HEK293T (cell line): ENCODE data around the gene SPACA9.

Experiments used
- CTCF ChIA-PET: fragments of 350-600 bp; formaldehyde crosslinking; extraction: SDS; loops from one replicate; lab custom pipeline; 2021; ENCODE audit warnings: antibody characterized with exemption, inconsistent platforms; lab: Yijun Ruan, JAX
- POLR2A ChIA-PET: fragments of 350-600 bp; formaldehyde crosslinking; extraction: SDS; loops from one replicate; lab custom pipeline; 2020; ENCODE audit warnings: antibody characterized with exemption, inconsistent platforms; lab: Yijun Ruan, JAX
- DNase-seq: peaks from one replicate; pipeline ENCODE4 v3.0.0; 2012; ENCODE audit warnings: mixed read lengths; ENCODE audit errors: extremely low spot score
- ARNT ChIP-seq: fragments of 450-650 bp; IDR thresholded peaks from 2 replicates; pipeline ENCODE4 v1.6.1; 2017; ENCODE audit warnings: mild to moderate bottlenecking
- BHLHE40 ChIP-seq: fragments of 450-650 bp; IDR thresholded peaks from 2 replicates; pipeline ENCODE4 v1.6.1; 2016; ENCODE audit warnings: mild to moderate bottlenecking, moderate library complexity, borderline replicate concordance
- CTBP1 ChIP-seq: fragments of 450-650 bp; IDR thresholded peaks from 2 replicates; pipeline ENCODE4 v1.6.1; 2016; ENCODE audit warnings: borderline replicate concordance
- ELF4 ChIP-seq: fragments of 450-650 bp; IDR thresholded peaks from 2 replicates; pipeline ENCODE4 v1.6.1; 2017; ENCODE audit warnings: antibody characterized with exemption
- FOXA1 ChIP-seq: fragments of 450-650 bp; IDR thresholded peaks from 2 replicates; pipeline ENCODE4 v1.6.1; 2016; ENCODE audit warnings: mild to moderate bottlenecking
- FOXK2 ChIP-seq: fragments of 450-650 bp; IDR thresholded peaks from 2 replicates; pipeline ENCODE4 v1.6.1; 2016; ENCODE audit warnings: mild to moderate bottlenecking
- FOXM1 ChIP-seq: fragments of 450-650 bp; IDR thresholded peaks from 2 replicates; pipeline ENCODE4 v1.6.1; 2017; ENCODE audit warnings: mild to moderate bottlenecking, borderline replicate concordance
- HDGF ChIP-seq: fragments of 450-650 bp; IDR thresholded peaks from 2 replicates; pipeline ENCODE4 v1.6.1; 2017; ENCODE audit warnings: antibody characterized with exemption, borderline replicate concordance
- L3MBTL2 ChIP-seq: fragments of 450-650 bp; conservative IDR thresholded peaks from 2 replicates; pipeline ENCODE4 v1.6.1; 2016; ENCODE audit warnings: mild to moderate bottlenecking
- LEF1 ChIP-seq: fragments of 450-650 bp; IDR thresholded peaks from 2 replicates; pipeline ENCODE4 v1.6.1; 2017; ENCODE audit warnings: mild to moderate bottlenecking, borderline replicate concordance
- NFRKB ChIP-seq: fragments of 450-650 bp; IDR thresholded peaks from 2 replicates; pipeline ENCODE4 v1.6.1; 2016; ENCODE audit warnings: mild to moderate bottlenecking, moderate library complexity
- SP1 ChIP-seq: fragments of 450-650 bp; IDR thresholded peaks from 2 replicates; pipeline ENCODE4 v1.6.1; 2017
- SUZ12 ChIP-seq: fragments of 450-650 bp; IDR thresholded peaks from 2 replicates; pipeline ENCODE4 v1.6.1; 2016; ENCODE audit warnings: mild to moderate bottlenecking
- TARDBP ChIP-seq: fragments of 450-650 bp; IDR thresholded peaks from 2 replicates; pipeline ENCODE4 v1.6.1; 2016
- ZNF384 ChIP-seq: fragments of 450-650 bp; IDR thresholded peaks from 2 replicates; pipeline ENCODE4 v1.6.1; 2016
- TF ChIP-seq, protein P1 (sequence below): fragments of 450-650 bp; IDR thresholded peaks from 2 replicates; pipeline ENCODE4 v1.6.1; 2016

The SPACA9 gene

DNA sequence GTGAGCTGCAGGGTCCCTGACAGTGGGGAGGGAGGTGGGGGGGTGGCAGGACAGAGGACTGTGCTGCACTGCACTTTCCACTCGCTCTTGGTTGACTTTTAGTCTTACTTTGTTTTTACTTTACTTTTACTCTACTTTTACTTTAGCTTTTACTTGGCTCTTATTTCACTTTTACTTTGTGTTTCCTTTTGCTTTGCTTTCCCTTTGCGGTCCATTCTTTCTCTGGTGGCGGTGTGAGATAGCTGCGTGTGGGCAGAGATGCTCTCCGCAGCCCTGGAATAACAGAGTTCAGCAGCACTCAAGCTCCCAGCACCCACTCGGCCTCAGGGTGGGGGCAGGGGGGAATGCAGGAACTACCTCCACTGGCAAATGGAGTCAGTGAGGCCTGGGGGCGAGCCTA lies 5.3 kb upstream of the SPACA9 start:
- POLR2A ChIA-PET = no interaction called here
- TF ChIP-seq ZNF384 = no peak
- no peak for TF ChIP-seq FOXM1
- TF ChIP-seq LEF1 = no peak
- TF ChIP-seq NFRKB = no peak
- TF ChIP-seq CTBP1 = no peak
- no peak for TF ChIP-seq SP1
- no peak for TF ChIP-seq SUZ12
- TF ChIP-seq FOXA1 = no peak
- CTCF ChIA-PET = no interaction called here
- no peak for DNase-seq

DNA sequence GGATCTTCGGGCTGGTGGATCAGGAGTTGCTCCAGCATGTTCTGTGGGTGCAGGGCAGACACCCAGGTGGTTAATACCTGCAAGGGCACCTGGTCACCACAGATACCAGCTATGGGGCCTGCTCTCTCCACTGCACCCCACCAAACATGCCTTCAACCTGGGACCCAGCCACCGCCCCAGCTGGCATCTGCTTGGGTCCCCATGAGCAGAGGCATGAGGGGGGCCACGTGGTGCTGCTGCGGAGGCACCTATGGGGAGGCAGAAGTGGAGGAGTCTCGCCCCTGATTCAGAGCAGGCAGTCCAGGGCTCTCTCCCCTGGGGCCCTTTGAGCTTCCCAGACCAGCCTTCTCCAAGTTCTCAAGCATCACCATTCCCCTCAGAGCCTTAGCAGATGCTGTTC lies 3.5 kb upstream of the SPACA9 start:
- ChIA-PET CTCF (no interaction called here), POLR2A (no interaction called here)
- TF ChIP-seq FOXK2 (no peak), SP1 (no peak)
- no peak for DNase-seq

DNA sequence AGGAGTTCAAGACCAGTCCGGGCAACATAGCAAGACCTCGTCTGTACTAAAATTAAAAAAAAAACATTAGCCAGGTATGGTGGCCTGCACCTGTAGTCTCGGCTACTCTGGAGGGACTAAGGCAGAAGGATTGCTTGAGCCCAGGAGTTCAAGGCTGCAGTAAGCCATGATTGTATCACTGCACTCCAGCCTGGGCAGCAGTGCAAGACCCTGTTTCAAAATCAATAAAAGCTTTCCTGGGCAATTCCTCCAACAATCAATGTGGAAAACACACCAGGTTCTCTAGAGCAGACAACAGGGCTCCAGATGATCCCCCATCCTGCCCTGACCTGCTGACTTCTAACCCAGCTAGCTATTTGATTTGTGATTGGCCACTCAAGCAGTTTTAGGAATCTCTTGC lies 1.8 kb upstream of the SPACA9 start:
- ChIA-PET CTCF (no interaction called here), POLR2A (no interaction called here)
- no peak for DNase-seq
- TF ChIP-seq SP1 (no peak), TARDBP (no peak), L3MBTL2 (no peak), FOXM1 (no peak), CTBP1 (no peak), ELF4 (no peak), BHLHE40 (no peak), ZNF384 (no peak), LEF1 (no peak), FOXK2 (no peak), SUZ12 (no peak)

DNA sequence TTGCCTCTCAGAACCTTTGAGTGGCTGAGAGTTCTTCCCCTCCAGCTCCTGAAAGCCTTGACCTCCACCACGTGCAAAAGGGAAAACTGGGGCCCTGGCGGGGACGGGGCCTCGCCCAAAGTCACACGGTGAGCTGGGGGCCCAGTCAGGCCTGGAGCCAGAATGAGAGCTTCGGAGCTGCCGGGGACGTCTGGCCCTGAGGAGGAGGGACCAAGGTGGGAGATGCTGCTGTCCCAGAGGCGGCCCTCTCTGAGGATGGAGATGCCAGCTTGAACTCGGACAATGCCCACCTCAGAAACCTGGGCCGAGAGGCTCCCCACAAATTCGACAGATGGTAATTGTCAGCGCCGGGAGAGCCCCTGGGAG lies 1.3 kb upstream of the SPACA9 start:
- TF ChIP-seq SP1 = no peak
- TF ChIP-seq, protein P1, sequence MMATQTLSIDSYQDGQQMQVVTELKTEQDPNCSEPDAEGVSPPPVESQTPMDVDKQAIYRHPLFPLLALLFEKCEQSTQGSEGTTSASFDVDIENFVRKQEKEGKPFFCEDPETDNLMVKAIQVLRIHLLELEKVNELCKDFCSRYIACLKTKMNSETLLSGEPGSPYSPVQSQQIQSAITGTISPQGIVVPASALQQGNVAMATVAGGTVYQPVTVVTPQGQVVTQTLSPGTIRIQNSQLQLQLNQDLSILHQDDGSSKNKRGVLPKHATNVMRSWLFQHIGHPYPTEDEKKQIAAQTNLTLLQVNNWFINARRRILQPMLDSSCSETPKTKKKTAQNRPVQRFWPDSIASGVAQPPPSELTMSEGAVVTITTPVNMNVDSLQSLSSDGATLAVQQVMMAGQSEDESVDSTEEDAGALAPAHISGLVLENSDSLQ = no peak
- TF ChIP-seq LEF1 = no peak
- no peak for TF ChIP-seq CTBP1
- POLR2A ChIA-PET = no interaction called here
- no peak for DNase-seq
- CTCF ChIA-PET = no interaction called here

DNA sequence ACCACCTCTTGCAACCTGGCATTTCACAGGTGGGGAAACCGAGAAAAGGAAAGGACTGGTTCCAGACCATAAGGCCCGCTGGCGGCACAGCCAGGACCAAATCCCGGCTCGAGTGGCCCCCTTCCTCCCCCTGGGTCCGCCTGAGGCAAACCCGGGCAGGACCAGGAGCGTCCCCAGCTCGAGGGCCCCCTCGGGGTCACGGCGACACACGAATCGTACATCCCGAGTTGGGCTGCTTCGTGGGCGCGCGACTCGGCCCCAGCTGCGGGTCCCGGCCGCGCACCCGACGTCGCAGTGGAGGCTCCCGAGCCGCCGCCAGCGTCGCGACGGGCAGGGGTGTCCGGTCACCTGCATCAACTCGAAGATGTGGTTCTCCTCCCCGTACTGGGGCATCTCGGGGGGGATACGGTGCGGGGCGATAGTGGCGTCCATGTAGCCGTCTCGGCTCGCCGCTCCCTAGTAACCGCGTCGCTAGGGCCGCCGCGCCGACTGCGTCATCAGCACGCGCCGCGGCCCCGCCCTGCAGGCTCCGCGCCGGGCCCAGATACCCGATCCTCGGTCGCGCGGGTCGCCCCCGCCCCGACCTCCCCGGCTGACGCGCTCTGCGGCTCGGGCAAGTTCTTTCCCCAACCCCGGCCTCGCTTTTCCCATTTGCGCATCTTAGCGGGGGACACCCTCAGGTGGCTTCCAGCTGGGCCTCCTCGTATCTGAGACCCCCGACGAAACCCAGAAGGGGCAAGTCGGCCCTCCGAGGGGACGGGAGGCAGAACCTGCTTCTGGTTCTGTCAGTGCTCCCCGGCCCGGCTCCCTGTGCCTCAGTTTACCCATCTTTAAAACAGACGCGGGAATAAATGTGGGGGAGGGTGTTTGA lies 639 bp upstream of the SPACA9 start, which contains the start of gene AK8:
Gene AK8 (minus strand): TSS at position 461 of the 871 bp plus-strand sequence. CDS start 29 bp downstream, at position 432.
- CTCF ChIA-PET = interaction anchor here (1.5 kb wide), 1 partner anchor 23 kb away, joined by 3 read pairs; no protein-coding TSS in a partner anchor

DNA sequence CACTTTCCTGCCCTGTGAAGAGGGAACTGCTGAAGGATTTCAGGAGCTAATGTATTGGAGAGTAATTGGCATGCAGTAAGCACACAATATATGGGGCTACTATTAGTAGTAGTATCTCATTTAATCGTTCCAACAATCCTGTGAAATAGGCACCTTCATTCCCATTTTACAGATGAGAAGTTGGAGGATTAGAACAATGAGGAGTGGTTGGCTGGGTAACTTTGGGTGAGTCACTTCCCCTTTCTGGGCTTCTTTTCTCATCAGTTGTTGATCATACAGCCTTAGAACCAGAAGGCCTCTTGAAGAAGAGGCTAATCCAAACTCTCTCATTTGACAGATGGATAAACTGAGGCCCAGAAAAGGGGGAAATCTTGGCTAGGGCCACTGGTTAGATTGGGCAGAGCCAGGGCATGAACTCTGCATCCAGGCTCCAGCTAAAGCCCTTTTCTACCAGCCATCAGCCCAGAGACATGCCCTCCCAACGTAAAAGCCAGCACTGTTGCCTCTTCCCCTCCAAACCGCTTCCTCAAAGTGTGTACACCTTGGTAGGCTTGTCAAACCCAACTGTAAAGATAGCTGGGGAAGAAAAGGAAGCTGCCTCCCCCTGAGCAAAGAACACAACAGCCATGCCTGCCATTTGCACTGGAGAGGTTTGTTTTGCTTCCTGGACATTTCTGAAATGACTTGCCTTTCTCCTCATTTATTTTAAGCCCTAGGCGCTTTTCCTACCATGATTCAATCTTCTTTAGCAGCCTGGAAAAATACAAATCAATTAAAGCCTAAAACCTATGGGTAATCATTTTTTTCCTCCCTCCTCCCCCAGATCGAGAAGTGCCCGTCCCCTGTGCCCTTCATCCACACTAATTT lies 992 bp downstream of the SPACA9 start:
- ChIA-PET POLR2A (no interaction called here), CTCF (interaction anchor here (1.5 kb wide), 1 partner anchor 21 kb away, joined by 3 read pairs; no protein-coding TSS in a partner anchor)
- no peak for DNase-seq
- TF ChIP-seq NFRKB = no peak
- TF ChIP-seq FOXA1 = no peak
- TF ChIP-seq TARDBP = no peak
- TF ChIP-seq BHLHE40 = no peak
- TF ChIP-seq LEF1 = no peak
- no peak for TF ChIP-seq HDGF
- TF ChIP-seq ARNT = no peak
- no peak for TF ChIP-seq ZNF384
- no peak for TF ChIP-seq L3MBTL2
- no peak for TF ChIP-seq SP1
- TF ChIP-seq FOXK2 = no peak
- no peak for TF ChIP-seq SUZ12

More for the DNA sequence above, 639 bp upstream of the SPACA9 start, which contains the start of gene AK8:
- TF ChIP-seq, protein P1 = no peak
- no peak for TF ChIP-seq SP1
- no peak for TF ChIP-seq ZNF384
- TF ChIP-seq HDGF = no peak
- TF ChIP-seq FOXA1 = no peak
- no peak for TF ChIP-seq L3MBTL2
- no peak for TF ChIP-seq NFRKB
- TF ChIP-seq ELF4 = no peak
- no peak for TF ChIP-seq BHLHE40
- no peak for TF ChIP-seq TARDBP
- TF ChIP-seq CTBP1 = no peak
- POLR2A ChIA-PET = no interaction called here
- peak; percentile 96 for DNase-seq
